ENCODE results near the gene MT1G. TPM values are rescaled to one million over a fixed set of nuclear protein-coding genes. Genes with fewer than 3 reads are reported as not detected.

MT1G gene
- total and polyA plus RNA-seq, 11 donors: 1.4 to 19.1 (median 6.6) TPM; not detected in 7

DNA sequence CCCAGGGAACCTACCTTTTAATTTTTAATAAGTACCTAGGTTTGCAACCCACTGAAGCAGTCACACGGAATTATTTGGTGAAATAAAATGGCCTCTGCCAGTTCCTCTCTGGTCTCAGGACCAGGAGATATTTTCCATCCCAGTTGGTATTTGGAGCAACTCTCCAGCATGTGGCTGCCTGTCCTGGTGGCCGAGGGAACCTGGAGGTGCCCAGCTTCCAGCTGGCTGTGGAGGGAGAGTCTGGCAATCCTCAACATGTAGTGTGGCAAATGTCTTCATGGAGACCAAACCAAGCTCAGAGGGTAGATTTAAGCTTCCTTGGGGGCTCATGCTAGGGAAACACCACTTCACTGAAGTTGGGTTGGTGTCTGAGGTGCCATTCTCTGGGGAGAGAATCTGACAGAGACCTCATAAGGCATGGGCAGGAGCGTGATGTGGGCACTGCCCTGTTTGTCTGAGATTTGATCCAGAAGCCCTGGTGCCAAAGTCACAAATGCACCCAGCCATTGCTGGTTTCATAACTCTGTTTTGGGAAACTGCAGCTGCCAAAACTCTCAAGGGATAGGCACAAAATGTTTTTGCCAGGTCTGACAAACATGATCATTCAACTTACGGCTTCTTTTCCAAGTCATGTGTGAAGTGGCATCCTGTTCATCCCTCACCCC, 17.2 kb upstream of the MT1G start:
- Histone ChIP-seq H3K9me3 (peaks cover 0 to 9% (median 0%) of the 10 kb centered on the region in 12 donors), H3K27ac (peak overlapping the region in 9 of 12 donors; percentile 9 to 86 (median 42)), H3K36me3 (no peaks in the 10 kb centered on the region), H3K4me1 (peaks cover 0 to 47% (median 22%) of the 10 kb centered on the region in 12 donors), H3K27me3 (no peaks in the 10 kb centered on the region), H3K4me3 (peak overlapping the region in 1 of 12 donors; percentile 68)
- ATAC-seq (peak in 1 of 4 donors; percentile 8), DNase-seq (no peak)
- no peak for TF ChIP-seq POLR2A (IDR thresholded peaks at IDR 0.05)
- TF ChIP-seq, protein P1, sequence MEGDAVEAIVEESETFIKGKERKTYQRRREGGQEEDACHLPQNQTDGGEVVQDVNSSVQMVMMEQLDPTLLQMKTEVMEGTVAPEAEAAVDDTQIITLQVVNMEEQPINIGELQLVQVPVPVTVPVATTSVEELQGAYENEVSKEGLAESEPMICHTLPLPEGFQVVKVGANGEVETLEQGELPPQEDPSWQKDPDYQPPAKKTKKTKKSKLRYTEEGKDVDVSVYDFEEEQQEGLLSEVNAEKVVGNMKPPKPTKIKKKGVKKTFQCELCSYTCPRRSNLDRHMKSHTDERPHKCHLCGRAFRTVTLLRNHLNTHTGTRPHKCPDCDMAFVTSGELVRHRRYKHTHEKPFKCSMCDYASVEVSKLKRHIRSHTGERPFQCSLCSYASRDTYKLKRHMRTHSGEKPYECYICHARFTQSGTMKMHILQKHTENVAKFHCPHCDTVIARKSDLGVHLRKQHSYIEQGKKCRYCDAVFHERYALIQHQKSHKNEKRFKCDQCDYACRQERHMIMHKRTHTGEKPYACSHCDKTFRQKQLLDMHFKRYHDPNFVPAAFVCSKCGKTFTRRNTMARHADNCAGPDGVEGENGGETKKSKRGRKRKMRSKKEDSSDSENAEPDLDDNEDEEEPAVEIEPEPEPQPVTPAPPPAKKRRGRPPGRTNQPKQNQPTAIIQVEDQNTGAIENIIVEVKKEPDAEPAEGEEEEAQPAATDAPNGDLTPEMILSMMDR (IDR thresholded peaks at IDR 0.05): no peak
- intact Hi-C loops (cut with DNase I): loop anchor here in 7 of 10 donors (5.0 kb wide), 4 partner anchors 48 to 163 kb away; partner anchors contain the start of genes MT2A (in 6 of the 7), BBS2 (in 1 of the 7), MT1A (in 1 of the 7) and MT1E (in 1 of the 7)
- WGBS, 4 donors: 52 to 82% (median 64%) methylated on average over 4 of the region's 4 CpGs

DNA sequence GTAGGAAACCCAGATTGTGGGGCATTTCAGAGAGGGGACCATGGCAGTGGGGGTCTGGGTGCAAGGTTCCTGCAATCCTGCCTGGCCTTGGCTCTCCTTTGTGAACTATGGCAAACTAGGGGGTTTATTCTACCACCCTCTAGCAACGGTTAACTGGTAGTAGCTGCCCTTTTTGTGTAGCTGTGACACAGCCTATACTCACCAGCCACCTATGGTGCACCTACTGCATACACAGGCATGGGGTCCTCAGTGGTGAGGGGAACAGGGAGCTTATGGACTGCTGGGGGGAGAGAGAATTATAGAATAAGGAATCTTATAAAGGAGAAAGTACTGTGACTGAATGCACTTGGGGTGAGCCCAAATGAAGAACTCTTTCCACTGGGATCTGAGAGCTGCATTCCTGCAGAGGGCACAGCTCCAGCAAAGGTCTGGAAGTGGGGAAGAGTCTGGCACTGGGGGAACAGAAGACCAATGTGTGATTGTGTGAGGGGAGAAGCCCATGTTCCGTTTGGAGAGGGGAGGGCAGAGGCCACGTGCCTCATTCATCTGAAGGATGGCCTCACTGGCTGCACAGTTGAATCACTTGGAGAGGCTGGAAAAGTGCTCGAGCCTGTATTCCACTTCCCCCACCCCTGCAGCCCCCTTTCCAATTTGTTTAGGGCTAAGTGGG, 16.5 kb upstream of the MT1G start:
- 69 to 84% (median 79%) methylated on average over 4 of the region's 4 CpGs for WGBS, 4 donors
- no peak for ATAC-seq
- TF ChIP-seq, protein P1 (IDR thresholded peaks at IDR 0.05): no peak
- no peak for TF ChIP-seq POLR2A (IDR thresholded peaks at IDR 0.05)
- Histone ChIP-seq H3K4me1 (peaks cover 0 to 51% (median 23%) of the 10 kb centered on the region in 12 donors), H3K27ac (peak overlapping the region in 7 of 12 donors; percentile 9 to 88 (median 53)), H3K4me3 (peak overlapping the region in 2 of 12 donors; percentile 63 to 68), H3K27me3 (no peaks in the 10 kb centered on the region), H3K36me3 (no peaks in the 10 kb centered on the region), H3K9me3 (peaks cover 0 to 9% (median 0%) of the 10 kb centered on the region in 12 donors)
- intact Hi-C loops (cut with DNase I): loop anchor here in 7 of 10 donors (5.0 kb wide), 4 partner anchors 47 to 162 kb away; partner anchors contain the start of genes MT2A (in 6 of the 7), BBS2 (in 1 of the 7), MT1A (in 1 of the 7) and MT1E (in 1 of the 7)
- no peak for DNase-seq

DNA sequence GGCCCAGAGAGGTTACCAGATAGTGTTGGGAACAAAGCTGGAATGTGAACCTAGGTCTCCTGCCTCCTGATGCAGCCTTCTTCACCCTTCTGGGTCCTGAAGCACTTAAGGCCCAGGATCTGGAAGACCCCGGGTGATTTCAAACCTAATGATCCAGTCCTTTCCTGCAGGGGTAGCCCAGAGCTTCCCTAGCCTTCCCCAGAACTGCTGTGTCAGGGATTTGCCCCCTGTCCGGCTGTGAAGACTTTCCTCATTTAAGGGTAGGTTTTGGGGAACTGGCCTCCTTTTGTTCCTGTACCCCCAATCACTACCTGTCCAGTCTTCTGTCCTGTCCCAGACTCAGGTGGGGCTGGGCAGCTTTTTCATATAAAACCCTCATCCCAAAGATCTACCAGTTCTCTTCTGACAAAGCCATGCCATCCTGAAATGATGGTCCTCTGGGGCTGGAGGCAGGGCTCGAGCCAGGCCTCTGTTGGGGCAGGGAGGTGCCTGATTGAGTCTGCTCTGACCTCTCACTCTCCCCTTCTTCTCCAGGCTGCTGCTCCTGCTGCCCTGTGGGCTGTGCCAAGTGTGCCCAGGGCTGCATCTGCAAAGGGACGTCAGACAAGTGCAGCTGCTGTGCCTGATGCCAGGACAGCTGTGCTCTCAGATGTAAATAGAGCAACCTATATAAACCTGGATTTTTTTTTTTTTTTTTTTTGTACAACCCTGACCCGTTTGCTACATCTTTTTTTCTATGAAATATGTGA, 15.7 kb upstream of the MT1G start:
- Histone ChIP-seq H3K27ac (peak overlapping the region in 5 of 12 donors; percentile 36 to 88 (median 85)), H3K4me1 (peaks cover 0 to 51% (median 23%) of the 10 kb centered on the region in 12 donors), H3K9me3 (peaks cover 0 to 9% (median 0%) of the 10 kb centered on the region in 12 donors), H3K36me3 (no peaks in the 10 kb centered on the region), H3K4me3 (peak overlapping the region in 11 of 12 donors; percentile 27 to 69 (median 63)), H3K27me3 (no peaks in the 10 kb centered on the region)
- intact Hi-C loops (cut with DNase I): loop anchor here in 7 of 10 donors (2.0 to 5.0 kb wide), 6 partner anchors 17 to 161 kb away; partner anchors contain the start of genes MT2A (in 7 of the 7), BBS2 (in 1 of the 7), MT1A (in 1 of the 7) and MT1E (in 1 of the 7)
- DNase-seq (no peak), ATAC-seq (no peak)
- TF ChIP-seq POLR2A (IDR thresholded peaks at IDR 0.05): no peak
- TF ChIP-seq, protein P1 (IDR thresholded peaks at IDR 0.05): no peak
- WGBS, 4 donors: 74 to 85% (median 80%) methylated on average over 5 of the region's 5 CpGs

All from heart left ventricle (tissue), 16 donors.